Measurements from ENCODE around the gene L2HGDH.
"Not testable (repeated sequence)": the region's sequence is repeated elsewhere in the genome, so short reads cannot be mapped to it uniquely, and the experiment has no call there.

L2HGDH gene

GRCh38 chr14:50311972-50312733 lies at the start of gene L2HGDH, which contains the start of gene DMAC2L:
Gene L2HGDH, minus strand, starts transcription at chr14:50312229. Its CDS starts 79 bp downstream, at chr14:50312150.
Gene DMAC2L, plus strand, starts transcription at chr14:50312324. Its CDS starts 9,164 bp downstream, at chr14:50321488.
- DNase-seq, result peak; percentile 89

- DNase-seq, result no peak
These were observed 48.8 kb upstream of the L2HGDH start for GRCh38 chr14:50360851-50361250.

- no peak for DNase-seq
These were observed 48.1 kb upstream of the L2HGDH start for GRCh38 chr14:50360093-50360492.

GRCh38 chr14:50359631-50360030 lies 47.6 kb upstream of the L2HGDH start:
- DNase-seq, result no peak

- no peak for DNase-seq
These were observed 45.8 kb upstream of the L2HGDH start for GRCh38 chr14:50357753-50358395.

GRCh38 chr14:50357124-50357523 lies 45.1 kb upstream of the L2HGDH start:
- DNase-seq, result no peak

GRCh38 chr14:50356283-50356682 lies 44.3 kb upstream of the L2HGDH start:
- DNase-seq, result not testable (repeated sequence)

- DNase-seq, result no peak
These were observed 43.7 kb upstream of the L2HGDH start for GRCh38 chr14:50355692-50356091.

GRCh38 chr14:50354527-50354926 lies 42.5 kb upstream of the L2HGDH start:
- no peak for DNase-seq

- DNase-seq, result no peak
These were observed 41.1 kb upstream of the L2HGDH start for GRCh38 chr14:50353126-50353525.

GRCh38 chr14:50352584-50352983 lies 40.6 kb upstream of the L2HGDH start:
- DNase-seq, result no peak

- DNase-seq, result no peak
These were observed 38.9 kb upstream of the L2HGDH start for GRCh38 chr14:50350975-50351374.

GRCh38 chr14:50348933-50349332 lies 36.9 kb upstream of the L2HGDH start:
- no peak for DNase-seq

GRCh38 chr14:50347521-50347920 lies 35.5 kb upstream of the L2HGDH start:
- DNase-seq, result no peak

- no peak for DNase-seq
These were observed 33.9 kb upstream of the L2HGDH start for GRCh38 chr14:50345846-50346422.

GRCh38 chr14:50344876-50345563 lies 33.0 kb upstream of the L2HGDH start:
- DNase-seq, result no peak

- DNase-seq, result peak; percentile 78
These were observed 32.2 kb upstream of the L2HGDH start for GRCh38 chr14:50344116-50344775.

GRCh38 chr14:50343434-50343833 lies 31.4 kb upstream of the L2HGDH start:
- DNase-seq, result no peak

- DNase-seq, result peak; percentile 30
These were observed 30.4 kb upstream of the L2HGDH start for GRCh38 chr14:50342221-50343078.

GRCh38 chr14:50340963-50341362 lies 28.9 kb upstream of the L2HGDH start:
- no peak for DNase-seq

- no peak for DNase-seq
These were observed 28.0 kb upstream of the L2HGDH start for GRCh38 chr14:50340045-50340444.

All from CD4-positive, alpha-beta T cell treated with Interleukin-4 for 4 hours (primary cell).